Measurements from ENCODE around the gene ATE1. TPM values are rescaled to one million over a fixed set of nuclear protein-coding genes. Genes with fewer than 3 reads are reported as not detected.

ATE1 gene
- total and polyA plus RNA-seq, 2 experiments from 2014 or later = 17.4 to 24.5 TPM

- H2AFZ ChIP-seq = no peak overlapping the region
- Mint-ChIP-seq H3K36me3 (ENCODE audit: low read depth) (peaks cover 22% of the 10 kb centered on the region), H3K4me3 (no peak overlapping the region), H3K27ac (no peak overlapping the region; the same call in 1 of the 2 replicates), H3K4me1 (peaks cover 16% of the 10 kb centered on the region; the same call in 2 of the 3 replicates), H3K27me3 (ENCODE audit: insufficient read depth, low read depth, poor library complexity) (no peaks in the 10 kb centered on the region), H3K9me3 (no peaks in the 10 kb centered on the region)
- no peaks in the 10 kb centered on the region for H3K27me3 ChIP-seq (ENCODE audit: insufficient read depth)
- no peak for TF ChIP-seq EZH2phosphoT487 (IDR thresholded peaks at IDR 0.05; ENCODE audit: unreplicated experiment)
- no peak for TF ChIP-seq NANOG (IDR thresholded peaks at IDR 0.05; ENCODE audit: borderline replicate concordance)
- TF ChIP-seq CREB1 (CRISPR knock-in tag; IDR thresholded peaks at IDR 0.05; ENCODE audit: low read depth) = no peak
- no peak for TF ChIP-seq ZNF114 (CRISPR knock-in tag; IDR thresholded peaks at IDR 0.05)
- no peak for TF ChIP-seq ZNF462 (CRISPR knock-in tag; IDR thresholded peaks at IDR 0.05)
- TF ChIP-seq REST (IDR thresholded peaks at IDR 0.05; ENCODE audit: unreplicated experiment) = no peak
- no peak for TF ChIP-seq STAT1 (IDR thresholded peaks at IDR 0.05; ENCODE audit: unreplicated experiment)
- no peak for TF ChIP-seq EZH2 (IDR thresholded peaks at IDR 0.05; ENCODE audit: low read depth, unreplicated experiment)
- no peak for TF ChIP-seq POLR2AphosphoS5 (IDR thresholded peaks at IDR 0.05; ENCODE audit: low read depth)
- no peak for TF ChIP-seq JUNB (IDR thresholded peaks at IDR 0.05; ENCODE audit: unreplicated experiment)
- TF ChIP-seq ETS1 (IDR thresholded peaks at IDR 0.05) = no peak
- H3K4me2 ChIP-seq = no peak overlapping the region
- H3K36me3 ChIP-seq (ENCODE audit: insufficient read depth) = no peaks in the 10 kb centered on the region; the same call in 1 of the 2 replicates
- peaks cover 9% of the 10 kb centered on the region; the same call in 1 of the 2 replicates for H3K4me1 ChIP-seq (ENCODE audit: insufficient read depth)
- no peaks in the 10 kb centered on the region for H3K79me2 ChIP-seq (replicated peaks; ENCODE audit: insufficient read depth)
- no peaks in the 10 kb centered on the region for H4K20me1 ChIP-seq (replicated peaks; ENCODE audit: insufficient read depth)
- H3K4me3 ChIP-seq = no peak overlapping the region
- H3K27ac ChIP-seq (ENCODE audit: low read depth) = no peak overlapping the region
- H3F3A ChIP-seq (replicated peaks; ENCODE audit: low read depth) = no peaks in the 10 kb centered on the region
- no peaks in the 10 kb centered on the region for H3K9me2 ChIP-seq (ENCODE audit: insufficient read depth)
- ATAC-seq = no peak
- DNase-seq (ENCODE audit: low spot score) = no peak
Measured at GRCh38 chr10:121841862-121842261, 86.0 kb downstream of the ATE1 start.

Measured in GM23338 (cell line).